HepG2 (cell line): ENCODE measurements around the gene F7. TPM values are rescaled to one million over a fixed set of nuclear protein-coding genes. Genes with fewer than 3 reads are reported as not detected.

Experiments used
- ATAC-seq: fragments of 200-7000 bp; cut with Tn5 transposase; 3 replicates; pipeline ENCODE4 v1.9.1; 2020; ENCODE audit warnings: mild to moderate bottlenecking, moderate library complexity
- BruUV-seq: library from RNA; stranded (reverse); fragments of 400-500 nt; replicated peaks from 2 replicates; lab custom pipeline; 2021; lab: Mats Ljungman, UMichigan
- CTCF ChIA-PET: fragments of 300-600 bp; formaldehyde crosslinking; extraction: SDS; loops from one replicate; lab custom pipeline; 2021; ENCODE audit warnings: low total read pairs, inconsistent platforms, low intra/inter-chr PET ratio; lab: Yijun Ruan, JAX
- POLR2A ChIA-PET: fragments of 350-600 bp; sonication (Branson Sonifier 250); formaldehyde crosslinking; loops from one replicate; lab custom pipeline; 2020; ENCODE audit warnings: antibody characterized with exemption, inconsistent platforms; lab: Yijun Ruan, JAX
- DNase-seq: peaks from one replicate; pipeline ENCODE4 v3.0.0-alpha.2; 2015; ENCODE audit warnings: low spot score
- FAIRE-seq: peaks from 3 replicates; lab custom pipeline; 2011; peaks lifted over from hg19 to GRCh38; lab: Jason Lieb, UNC
- H2AFZ ChIP-seq: one replicate; pipeline ENCODE4 v1.6.1; 2011; ENCODE audit warnings: low read length, inconsistent platforms
- H3K27ac ChIP-seq: fragments of 300-600 bp; 3 replicates; pipeline ENCODE4 v1.8.0; 2011; ENCODE audit warnings: mixed run types, mild to moderate bottlenecking, mixed read lengths, low read length, inconsistent platforms; ENCODE audit not compliant: insufficient read depth; ENCODE audit errors: extremely low read length
- H3K27me3 ChIP-seq, 2 experiments: fragments of 200-600 bp in 1 of 2; 2 replicates in 1 of 2; 3 replicates in 1 of 2; pipeline versions ENCODE4 v1.6.0 to v1.8.0; 2011; ENCODE audit warnings: low read length in 2 of 2, mild to moderate bottlenecking in 2 of 2, moderate library complexity in 2 of 2, inconsistent platforms in 1 of 2; ENCODE audit not compliant: insufficient read depth in 2 of 2, control insufficient read depth in 1 of 2
- H3K36me3 ChIP-seq, 2 experiments: fragments of 200-600 bp in 1 of 2; replicated peaks in 1 of 2; 2 replicates in 1 of 2; 3 replicates in 1 of 2; pipeline versions ENCODE4 v1.5.1 to v1.8.0; 2011; ENCODE audit warnings: low read length in 2 of 2, inconsistent platforms in 1 of 2; ENCODE audit not compliant: insufficient read depth in 2 of 2, control insufficient read depth in 1 of 2
- H3K4me1 ChIP-seq: 2 replicates; pipeline ENCODE4 v1.5.1; 2012; ENCODE audit warnings: low read length, inconsistent platforms; ENCODE audit not compliant: insufficient read depth
- H3K4me2 ChIP-seq: 2 replicates; pipeline ENCODE4 v1.6.0; 2011; ENCODE audit warnings: low read depth, low read length, inconsistent platforms
- H3K4me3 ChIP-seq, 3 experiments: fragments of 200-600 bp in 1 of 3; sonication (generic), shearing (Covaris generic) in 1 of 3; replicated peaks in 1 of 3; 2 replicates each; pipeline ENCODE4 v1.5.1; 2011 to 2016; ENCODE audit warnings: low read length in 3 of 3, inconsistent platforms in 2 of 3, low read depth in 2 of 3, mild to moderate bottlenecking in 2 of 3, control low read depth in 1 of 3, mixed read lengths in 1 of 3; ENCODE audit not compliant: insufficient read depth in 1 of 3
- H3K79me2 ChIP-seq: one replicate; pipeline ENCODE4 v1.6.1; 2011; ENCODE audit warnings: low read length, inconsistent platforms; ENCODE audit not compliant: insufficient read depth
- H3K9ac ChIP-seq: 2 replicates; pipeline ENCODE4 v1.6.0; 2011; ENCODE audit warnings: mild to moderate bottlenecking, low read depth, low read length, inconsistent platforms; ENCODE audit not compliant: insufficient read depth
- H3K9me3 ChIP-seq: 2 replicates; pipeline ENCODE4 v1.5.1; 2012; ENCODE audit warnings: mild to moderate bottlenecking, low read length
- H4K20me1 ChIP-seq: 2 replicates; pipeline ENCODE4 v1.6.0; 2011; ENCODE audit warnings: inconsistent platforms, mild to moderate bottlenecking, low read length, moderate library complexity; ENCODE audit not compliant: insufficient read depth
- CENPT ChIP-seq: sonication (generic); formaldehyde crosslinking; IDR thresholded peaks from 2 replicates; pipeline ENCODE4 v1.8.0; 2022; ENCODE audit warnings: low read depth, mild to moderate bottlenecking, moderate library complexity, missing genetic modification reagents
- NCOA5 ChIP-seq: sonication (generic); formaldehyde crosslinking; IDR thresholded peaks from 2 replicates; pipeline ENCODE4 v1.4.0; 2020; ENCODE audit warnings: missing genetic modification reagents
- SPEN ChIP-seq: sonication (generic); formaldehyde crosslinking; IDR thresholded peaks from 2 replicates; pipeline ENCODE4 v1.5.1; 2020; ENCODE audit warnings: low read depth, mild to moderate bottlenecking, missing genetic modification reagents
- ZBTB3 ChIP-seq: sonication (generic); formaldehyde crosslinking; IDR thresholded peaks from 2 replicates; pipeline ENCODE4 v1.4.0; 2020; ENCODE audit warnings: low read depth, mild to moderate bottlenecking, moderate library complexity, missing genetic modification reagents, borderline replicate concordance
- WGBS: methylation state at CpG from one replicate; pipeline ENCODE4 v1.1.6; 2017; ENCODE audit warnings: low lambda C conversion rate; 5-methylcytosine and 5-hydroxymethylcytosine counted together
- in situ Hi-C: cut with HindIII; loops from 2 replicates; pipeline ENCODE4 v1.10.0; 2017; ENCODE audit warnings: low pct_unique_long_range_greater_than_20kb; ENCODE audit not compliant: extremely low pct_ligation_motif_present
- intact Hi-C: fragments of 100-400 bp; cut with micrococcal nuclease; formaldehyde crosslinking; loops from one replicate; pipeline ENCODE4 v1.10.0; 2022; ENCODE audit not compliant: unreplicated experiment
- polyA plus RNA-seq, 8 experiments: library from polyadenylated mRNA; depleted of rRNA in 3 of 8; stranded (reverse) in 7 of 8; unstranded in 1 of 8; fragments of >200 nt; fragmentation: Illumina TruSeq in 4 of 8; extraction: Trizol in 4 of 8; gene quantifications; 2 replicates each; pipeline versions ENCODE4 v1.2.1 to v1.2.3, GENCODE V29; 2011 to 2016; ENCODE audit warnings: low read depth in 4 of 8, missing spikeins in 1 of 8, mixed read lengths in 1 of 8; ENCODE audit not compliant: insufficient read depth in 1 of 8
- total RNA-seq, 5 experiments: library from RNA; depleted of rRNA; stranded (reverse); fragments of >200 nt; fragmentation: Illumina TruSeq; extraction: Trizol; gene quantifications; 2 replicates each; pipeline ENCODE4 v1.2.3, GENCODE V29; 2016; ENCODE audit warnings: low read depth in 1 of 5
- TF ChIP-seq, protein P1 (sequence below): sonication (generic); formaldehyde crosslinking; IDR thresholded peaks from 2 replicates; pipeline ENCODE4 v1.4.0; 2020; ENCODE audit warnings: low read depth, mild to moderate bottlenecking, missing genetic modification reagents
- TF ChIP-seq, protein P2 (sequence below): sonication (generic); formaldehyde crosslinking; IDR thresholded peaks from 2 replicates; pipeline ENCODE4 v1.4.0; 2020; ENCODE audit warnings: missing genetic modification reagents, mild to moderate bottlenecking, borderline replicate concordance
- TF ChIP-seq, protein P3 (sequence below): IDR thresholded peaks from 2 replicates; pipeline ENCODE4 v1.6.1; 2016; ENCODE audit warnings: low read depth, control low read depth

The F7 gene
- total and polyA plus RNA-seq, 2 of the 13 experiments (the other 11 are each of a cell fraction or from before 2014, with no cell fraction given) = 12.6 to 26.5 TPM

DNA sequence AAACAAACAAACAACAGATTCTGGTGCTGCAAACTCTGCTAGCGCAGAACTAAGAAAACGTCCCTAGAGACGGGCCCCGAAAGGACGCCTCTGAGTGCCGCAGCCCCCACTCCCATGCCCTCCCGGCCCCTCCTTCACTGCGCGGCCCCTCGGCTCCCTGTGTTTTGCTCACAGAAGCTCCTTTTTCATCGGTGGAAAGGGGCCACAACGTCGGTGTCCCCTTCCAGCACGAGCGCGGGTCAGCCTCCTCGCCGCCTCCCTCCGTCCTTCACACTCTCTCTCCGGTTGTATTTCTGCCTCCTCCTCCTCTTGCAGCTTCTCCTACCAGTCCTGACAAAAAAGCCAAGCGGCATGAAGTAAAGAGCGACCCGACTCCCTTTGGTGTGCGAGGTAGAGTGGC lies 14.8 kb upstream of the F7 start:
- TF ChIP-seq, protein P1, sequence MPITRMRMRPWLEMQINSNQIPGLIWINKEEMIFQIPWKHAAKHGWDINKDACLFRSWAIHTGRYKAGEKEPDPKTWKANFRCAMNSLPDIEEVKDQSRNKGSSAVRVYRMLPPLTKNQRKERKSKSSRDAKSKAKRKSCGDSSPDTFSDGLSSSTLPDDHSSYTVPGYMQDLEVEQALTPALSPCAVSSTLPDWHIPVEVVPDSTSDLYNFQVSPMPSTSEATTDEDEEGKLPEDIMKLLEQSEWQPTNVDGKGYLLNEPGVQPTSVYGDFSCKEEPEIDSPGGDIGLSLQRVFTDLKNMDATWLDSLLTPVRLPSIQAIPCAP (CRISPR knock-in tag) = no peak
- TF ChIP-seq SPEN (CRISPR knock-in tag) (no peak), ZBTB3 (no peak), CENPT (no peak), NCOA5 (CRISPR knock-in tag) (no peak)
- TF ChIP-seq, protein P2, sequence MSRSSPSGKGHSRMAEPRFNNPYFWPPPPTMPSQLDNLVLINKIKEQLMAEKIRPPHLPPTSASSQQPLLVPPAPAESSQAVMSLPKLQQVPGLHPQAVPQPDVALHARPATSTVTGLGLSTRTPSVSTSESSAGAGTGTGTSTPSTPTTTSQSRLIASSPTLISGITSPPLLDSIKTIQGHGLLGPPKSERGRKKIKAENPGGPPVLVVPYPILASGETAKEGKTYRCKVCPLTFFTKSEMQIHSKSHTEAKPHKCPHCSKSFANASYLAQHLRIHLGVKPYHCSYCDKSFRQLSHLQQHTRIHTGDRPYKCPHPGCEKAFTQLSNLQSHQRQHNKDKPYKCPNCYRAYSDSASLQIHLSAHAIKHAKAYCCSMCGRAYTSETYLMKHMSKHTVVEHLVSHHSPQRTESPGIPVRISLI (CRISPR knock-in tag) = no peak
- TF ChIP-seq, protein P3, sequence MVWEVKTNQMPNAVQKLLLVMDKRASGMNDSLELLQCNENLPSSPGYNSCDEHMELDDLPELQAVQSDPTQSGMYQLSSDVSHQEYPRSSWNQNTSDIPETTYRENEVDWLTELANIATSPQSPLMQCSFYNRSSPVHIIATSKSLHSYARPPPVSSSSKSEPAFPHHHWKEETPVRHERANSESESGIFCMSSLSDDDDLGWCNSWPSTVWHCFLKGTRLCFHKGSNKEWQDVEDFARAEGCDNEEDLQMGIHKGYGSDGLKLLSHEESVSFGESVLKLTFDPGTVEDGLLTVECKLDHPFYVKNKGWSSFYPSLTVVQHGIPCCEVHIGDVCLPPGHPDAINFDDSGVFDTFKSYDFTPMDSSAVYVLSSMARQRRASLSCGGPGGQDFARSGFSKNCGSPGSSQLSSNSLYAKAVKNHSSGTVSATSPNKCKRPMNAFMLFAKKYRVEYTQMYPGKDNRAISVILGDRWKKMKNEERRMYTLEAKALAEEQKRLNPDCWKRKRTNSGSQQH (CRISPR knock-in tag) = no peak
- H3K9me3 ChIP-seq = no peaks in the 10 kb centered on the region

More for the DNA sequence above, 14.8 kb upstream of the F7 start:
- Histone ChIP-seq H3K36me3 (peaks cover 7 to 30% of the 10 kb centered on the region in 2 experiments; a peak in 4 of 5 replicates), H2AFZ (no peak overlapping the region), H3K27me3 (no peaks in the 10 kb centered on the region), H3K4me3 (no peak overlapping the region), H4K20me1 (no peaks in the 10 kb centered on the region), H3K9ac (no peak overlapping the region), H3K79me2 (no peaks in the 10 kb centered on the region), H3K4me1 (no peaks in the 10 kb centered on the region), H3K4me2 (no peak overlapping the region), H3K27ac (no peak overlapping the region)
- intact Hi-C loops = no loop called here
- BruUV-seq = no TSS peak
- ATAC-seq = no peak
- FAIRE-seq = no peak
- no peak for DNase-seq
- CTCF ChIA-PET = no interaction called here
- POLR2A ChIA-PET = no interaction called here
- 97% methylated on average over 24 of the region's 24 CpGs for WGBS
- in situ Hi-C loops = no loop called here
